H1 (cell line): Measurements from ENCODE around the gene RHEX. TPM values are rescaled to one million over a fixed set of nuclear protein-coding genes. Genes with fewer than 3 reads are reported as not detected.

Experiments
- CTCF ChIA-PET: fragments of 300-600 bp; sonication (Branson Sonifier 250); formaldehyde crosslinking; loops from one replicate; lab custom pipeline; 2021; ENCODE audit not compliant: partially characterized antibody; lab: Charles Lee
- POLR2A ChIA-PET: fragments of 300-600 bp; sonication (Branson Sonifier 250); formaldehyde crosslinking; loops from one replicate; lab custom pipeline; 2021; ENCODE audit warnings: inconsistent platforms; ENCODE audit not compliant: partially characterized antibody; lab: Charles Lee
- DNase-seq, 2 experiments: peaks; one replicate each; pipeline versions ENCODE4 v3.0.0 to v3.0.0-alpha.2; 2010 to 2022; ENCODE audit warnings: low spot score in 2 of 2, low read depth in 1 of 2, mixed read lengths in 1 of 2
- FAIRE-seq: peaks from 2 replicates; lab custom pipeline; 2011; peaks lifted over from hg19 to GRCh38; lab: Jason Lieb, UNC
- H2AFZ ChIP-seq: 2 replicates; pipeline ENCODE4 v1.8.1; 2012; ENCODE audit warnings: low read length, inconsistent platforms
- H2AK5ac ChIP-seq: 2 replicates; pipeline ENCODE4 v1.6.1; 2013; ENCODE audit warnings: low read depth, low read length
- H2BK120ac ChIP-seq: replicated peaks from 2 replicates; pipeline ENCODE3; 2013; ENCODE audit warnings: low read depth, low read length, inconsistent platforms
- H2BK12ac ChIP-seq: 2 replicates; pipeline ENCODE4 v1.6.1; 2013; ENCODE audit warnings: low read depth, low read length
- H2BK15ac ChIP-seq: 2 replicates; pipeline ENCODE4 v1.6.1; 2013; ENCODE audit warnings: low read length
- H2BK20ac ChIP-seq: 2 replicates; pipeline ENCODE4 v1.6.1; 2013; ENCODE audit warnings: low read length
- H2BK5ac ChIP-seq: 2 replicates; pipeline ENCODE4 v1.6.1; 2013; ENCODE audit warnings: low read depth, low read length
- H3K14ac ChIP-seq: 2 replicates; pipeline ENCODE4 v1.6.1; 2013; ENCODE audit warnings: inconsistent platforms; ENCODE audit not compliant: insufficient read length
- H3K18ac ChIP-seq: 2 replicates; pipeline ENCODE4 v1.6.1; 2013; ENCODE audit warnings: low read length; ENCODE audit errors: extremely low read depth
- H3K23ac ChIP-seq: 2 replicates; pipeline ENCODE4 v1.6.1; 2013; ENCODE audit warnings: inconsistent platforms; ENCODE audit not compliant: insufficient read length
- H3K23me2 ChIP-seq: 2 replicates; pipeline ENCODE4 v1.6.1; 2013; ENCODE audit warnings: low read depth, low read length
- H3K27ac ChIP-seq: 2 replicates; pipeline ENCODE4 v1.6.1; 2011; ENCODE audit warnings: low read depth, low read length, inconsistent platforms
- H3K27me3 ChIP-seq, 4 experiments: replicated peaks in 1 of 4; 1 replicate in 1 of 4; 2 replicates in 3 of 4; pipeline versions ENCODE4 v1.6.1 to v1.8.1; 2011 to 2013; ENCODE audit warnings: low read length in 3 of 4, mild to moderate bottlenecking in 3 of 4, inconsistent platforms in 2 of 4, mixed read lengths in 2 of 4, moderate library complexity in 1 of 4; ENCODE audit not compliant: control insufficient read depth in 3 of 4, insufficient read depth in 3 of 4; ENCODE audit errors: extremely low read depth in 1 of 4
- H3K36me3 ChIP-seq, 4 experiments: 2 replicates each; pipeline versions ENCODE4 v1.6.1 to v1.8.1; 2011 to 2013; ENCODE audit warnings: mild to moderate bottlenecking in 4 of 4, low read length in 3 of 4, moderate library complexity in 2 of 4, control low read depth in 1 of 4, inconsistent platforms in 1 of 4; ENCODE audit not compliant: insufficient read depth in 4 of 4, control insufficient read depth in 2 of 4
- H3K4ac ChIP-seq: replicated peaks from 2 replicates; pipeline ENCODE3; 2013; ENCODE audit warnings: low read length, low read depth, mixed read lengths, inconsistent platforms; ENCODE audit not compliant: insufficient read length
- H3K4me1 ChIP-seq, 4 experiments: replicated peaks in 1 of 4; 1 replicate in 1 of 4; 2 replicates in 3 of 4; pipeline versions ENCODE4 v1.6.1 to v1.8.1; 2011 to 2013; ENCODE audit warnings: low read length in 3 of 4, inconsistent platforms in 2 of 4, mixed read lengths in 1 of 4; ENCODE audit not compliant: insufficient read depth in 4 of 4, control insufficient read depth in 3 of 4
- H3K4me2 ChIP-seq, 2 experiments: 2 replicates each; pipeline versions ENCODE4 v1.6.1 to v1.8.1; 2011 to 2013; ENCODE audit warnings: low read depth in 2 of 2, low read length in 2 of 2, control low read depth in 1 of 2, inconsistent platforms in 1 of 2, mild to moderate bottlenecking in 1 of 2; ENCODE audit not compliant: insufficient read depth in 1 of 2
- H3K4me3 ChIP-seq, 4 experiments: fragments of 200-600, 300-600 bp in 1 of 4; sonication (generic), shearing (Covaris generic), sonication (Bioruptor Twin) in 1 of 4; 2 replicates each; pipeline versions ENCODE4 v1.5.1 to v1.8.1; 2011 to 2016; ENCODE audit warnings: low read length in 4 of 4, low read depth in 3 of 4, control low read depth in 2 of 4, inconsistent platforms in 2 of 4, mild to moderate bottlenecking in 2 of 4, mixed read lengths in 1 of 4, moderate library complexity in 1 of 4; ENCODE audit not compliant: insufficient read depth in 2 of 4; ENCODE audit errors: extremely low read depth in 1 of 4
- H3K56ac ChIP-seq: replicated peaks from 2 replicates; pipeline ENCODE3; 2013; ENCODE audit warnings: low read depth, mild to moderate bottlenecking, mixed read lengths, low read length, inconsistent platforms; ENCODE audit not compliant: insufficient read length
- H3K79me1 ChIP-seq: 2 replicates; pipeline ENCODE4 v1.6.1; 2013; ENCODE audit warnings: low read depth, low read length, control low read depth
- H3K79me2 ChIP-seq, 2 experiments: 2 replicates each; pipeline versions ENCODE4 v1.6.1 to v1.8.1; 2012 to 2013; ENCODE audit warnings: low read length in 2 of 2, mild to moderate bottlenecking in 2 of 2, inconsistent platforms in 1 of 2; ENCODE audit not compliant: insufficient read depth in 2 of 2, control insufficient read depth in 1 of 2
- H3K9ac ChIP-seq, 4 experiments: replicated peaks in 1 of 4; 1 replicate in 1 of 4; 2 replicates in 3 of 4; pipeline versions ENCODE4 v1.6.1 to v1.8.1; 2011 to 2013; ENCODE audit warnings: low read depth in 3 of 4, low read length in 3 of 4, control low read depth in 2 of 4, mild to moderate bottlenecking in 2 of 4, moderate library complexity in 2 of 4, inconsistent platforms in 1 of 4; ENCODE audit errors: extremely low read depth in 1 of 4
- H3K9me3 ChIP-seq, 2 experiments: 2 replicates each; pipeline versions ENCODE4 v1.6.1 to v1.8.1; 2012 to 2013; ENCODE audit warnings: mild to moderate bottlenecking in 2 of 2, moderate library complexity in 2 of 2, control low read depth in 1 of 2, inconsistent platforms in 1 of 2, low read depth in 1 of 2, low read length in 1 of 2, mixed read lengths in 1 of 2; ENCODE audit not compliant: insufficient read depth in 2 of 2
- H4K20me1 ChIP-seq, 2 experiments: replicated peaks in 1 of 2; 2 replicates each; pipeline versions ENCODE3 to v1.8.1; 2011 to 2013; ENCODE audit warnings: inconsistent platforms in 2 of 2, low read length in 2 of 2, mild to moderate bottlenecking in 1 of 2; ENCODE audit not compliant: insufficient read depth in 2 of 2, control insufficient read depth in 1 of 2
- H4K5ac ChIP-seq: 2 replicates; pipeline ENCODE4 v1.6.1; 2013; ENCODE audit warnings: low read length, low read depth, mixed read lengths, inconsistent platforms; ENCODE audit not compliant: insufficient read length
- H4K8ac ChIP-seq: 2 replicates; pipeline ENCODE4 v1.8.0; 2013; ENCODE audit warnings: mild to moderate bottlenecking, moderate library complexity, low read length, inconsistent platforms; ENCODE audit not compliant: insufficient read depth; ENCODE audit errors: extremely low read depth
- H4K91ac ChIP-seq: replicated peaks from 2 replicates; pipeline ENCODE3; 2013; ENCODE audit warnings: low read length, mixed read lengths, inconsistent platforms; ENCODE audit not compliant: insufficient read length
- CEBPB ChIP-seq: IDR thresholded peaks from 2 replicates; pipeline ENCODE4 v1.6.1; 2012; ENCODE audit warnings: low read depth, low read length
- HDAC2 ChIP-seq, 2 experiments: fragments of 300-600 bp in 1 of 2; sonication (generic) in 1 of 2; IDR thresholded peaks; 2 replicates each; pipeline ENCODE4 v1.6.1; 2011 to 2012; ENCODE audit warnings: low read depth in 2 of 2, low read length in 2 of 2, mild to moderate bottlenecking in 2 of 2, moderate library complexity in 2 of 2, borderline replicate concordance in 1 of 2, inconsistent platforms in 1 of 2
- RFX5 ChIP-seq: IDR thresholded peaks from 2 replicates; pipeline ENCODE4 v1.6.1; 2011; ENCODE audit warnings: low read depth, low read length, improper control_type of control experiment, borderline replicate concordance
- RXRA ChIP-seq: IDR thresholded peaks from 2 replicates; pipeline ENCODE4 v1.6.1; 2011; ENCODE audit warnings: low read depth, mild to moderate bottlenecking, low read length, moderate library complexity; ENCODE audit not compliant: insufficient read depth
- SIN3A ChIP-seq, 2 experiments: IDR thresholded peaks in 1 of 2; conservative IDR thresholded peaks in 1 of 2; 2 replicates each; pipeline ENCODE4 v1.6.1; 2011 to 2012; ENCODE audit warnings: low read length in 2 of 2, improper control_type of control experiment in 1 of 2, low read depth in 1 of 2, mild to moderate bottlenecking in 1 of 2
- SUZ12 ChIP-seq: fragments of 200-600 bp; sonication (generic); IDR thresholded peaks from 2 replicates; pipeline ENCODE4 v1.6.1; 2012; ENCODE audit warnings: mild to moderate bottlenecking, inconsistent platforms, low read length, moderate library complexity, mixed read lengths
- TCF12 ChIP-seq: IDR thresholded peaks from 2 replicates; pipeline ENCODE4 v1.6.1; 2011; ENCODE audit warnings: low read depth, mild to moderate bottlenecking, low read length
- TEAD4 ChIP-seq: IDR thresholded peaks from 2 replicates; pipeline ENCODE4 v1.6.1; 2012; ENCODE audit warnings: low read depth, low read length, inconsistent platforms, mixed read lengths
- WGBS, 2 experiments: shearing (Covaris generic) in 1 of 2; methylation state at CpG; one replicate each; pipeline versions ENCODE4 v1.1.6 to v1.1.7; 2013 to 2015; ENCODE audit warnings: low lambda C conversion rate in 2 of 2, mixed read lengths in 2 of 2, inconsistent platforms in 1 of 2, low coverage in 1 of 2, missing lambda C conversion rate in 1 of 2; ENCODE audit not compliant: insufficient replicate concordance in 2 of 2, insufficient coverage in 1 of 2, insufficient read length in 1 of 2; ENCODE audit errors: extremely low coverage in 1 of 2, missing lambda C conversion rate in 1 of 2; 5-methylcytosine and 5-hydroxymethylcytosine counted together
- polyA plus RNA-seq, 7 experiments: library from polyadenylated mRNA; depleted of rRNA in 3 of 7; stranded (reverse) in 5 of 7; unstranded in 2 of 7; fragments of >200 nt in 5 of 7; fragments of 200-250 nt in 2 of 7; gene quantifications; 1 replicate in 5 of 7; 2 replicates in 1 of 7; 4 replicates in 1 of 7; pipeline versions ENCODE4 v1.2.1 to v1.2.3, GENCODE V29; 2011 to 2013; ENCODE audit warnings: missing spikeins in 2 of 7, mixed read lengths in 2 of 7
- total RNA-seq: library from RNA; stranded (reverse); fragmentation: NEBNext Ultra II Directional; extraction: Animal tissue kit (Norgen Biotek cat#: 25700); gene quantifications from 2 replicates; pipeline ENCODE4 v1.2.1, GENCODE V29; 2021
- TF ChIP-seq, protein P1 (sequence below): IDR thresholded peaks from 2 replicates; pipeline ENCODE4 v1.6.1; 2012; ENCODE audit warnings: low read length, inconsistent platforms

The RHEX gene
- total and polyA plus RNA-seq, 2 of the 8 experiments (the other 6 are each of a cell fraction or from before 2014, with no cell fraction given) = not detected

DNA sequence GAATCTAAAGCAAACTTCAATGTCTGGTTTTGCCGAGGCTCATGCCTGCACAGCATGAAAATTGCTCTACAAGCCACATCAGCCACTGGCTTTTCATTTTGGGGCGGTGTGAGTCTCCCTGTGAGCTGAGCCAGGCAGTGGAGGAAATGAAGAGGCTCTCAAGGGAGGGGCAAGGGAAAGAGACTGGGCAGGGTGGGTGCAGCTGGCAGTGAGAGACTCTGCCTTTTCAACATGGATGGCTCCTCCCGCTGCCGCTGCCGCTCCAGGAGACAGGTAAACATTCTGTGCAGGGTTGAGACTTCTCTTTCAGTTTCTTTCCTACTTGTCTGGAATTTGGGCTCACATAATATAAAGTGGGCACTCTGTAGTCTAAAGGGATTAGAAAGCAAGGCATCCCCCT, 17.9 kb upstream of the RHEX start:
- H2BK15ac ChIP-seq = no peak overlapping the region
- H3K23me2 ChIP-seq = no peaks in the 10 kb centered on the region
- H3K9ac ChIP-seq = no peak overlapping the region
- H2BK5ac ChIP-seq = no peak overlapping the region
- ChIA-PET CTCF (interaction anchor here (1.1 to 7.7 kb wide), 4 partner anchors 8 to 71 kb away, joined by 3 to 166 read pairs (median 3); no protein-coding TSS in a partner anchor), POLR2A (no interaction called here)
- H3K14ac ChIP-seq = no peak overlapping the region
- H2BK120ac ChIP-seq = no peak overlapping the region
- no peaks in the 10 kb centered on the region for H4K20me1 ChIP-seq
- H3K27me3 ChIP-seq = no peaks in the 10 kb centered on the region
- no peak overlapping the region for H3K56ac ChIP-seq
- H2BK12ac ChIP-seq = no peak overlapping the region
- H3K4me2 ChIP-seq = no peak overlapping the region
- DNase-seq = peak in 1 of 2 experiments; percentile 41
- H4K5ac ChIP-seq = no peak overlapping the region
- H3K79me2 ChIP-seq = no peaks in the 10 kb centered on the region
- no peak overlapping the region for H2AK5ac ChIP-seq
- no peak overlapping the region for H4K91ac ChIP-seq
- H3K36me3 ChIP-seq = no peaks in the 10 kb centered on the region
- peaks cover 2 to 8% (median 3%) of the 10 kb centered on the region in 4 experiments; a peak in 5 of 7 replicates for H3K4me1 ChIP-seq
- H4K8ac ChIP-seq = no peak overlapping the region
- no peak overlapping the region for H3K27ac ChIP-seq
- no peak overlapping the region for H3K4ac ChIP-seq
- 85% methylated on average over 5 of the region's 5 CpGs; no CpG with 5 or more reads in 1 of the 2 experiments for WGBS, 2 experiments
- no peak for FAIRE-seq
- H3K18ac ChIP-seq = no peak overlapping the region
- no peaks in the 10 kb centered on the region for H3K79me1 ChIP-seq
- H3K4me3 ChIP-seq = no peak overlapping the region
- no peak overlapping the region for H3K23ac ChIP-seq
- peak overlapping the region; percentile 22; the same call in 1 of the 2 replicates for H2AFZ ChIP-seq
- TF ChIP-seq RFX5 = no peak
- TF ChIP-seq SIN3A (conservative IDR thresholded peaks at IDR 0.05 in 1 of 2, IDR thresholded peaks at IDR 0.05 in 1 of 2; ENCODE audit: low read depth in 1 of 2, low read length in 2 of 2) = no peak
- TF ChIP-seq RXRA = no peak
- no peak for TF ChIP-seq HDAC2 (IDR thresholded peaks at IDR 0.05; ENCODE audit: borderline replicate concordance in 1 of 2, low read depth in 2 of 2, low read length in 2 of 2)
- TF ChIP-seq CEBPB = no peak
- TF ChIP-seq TEAD4 = no peak
- TF ChIP-seq, protein P1, sequence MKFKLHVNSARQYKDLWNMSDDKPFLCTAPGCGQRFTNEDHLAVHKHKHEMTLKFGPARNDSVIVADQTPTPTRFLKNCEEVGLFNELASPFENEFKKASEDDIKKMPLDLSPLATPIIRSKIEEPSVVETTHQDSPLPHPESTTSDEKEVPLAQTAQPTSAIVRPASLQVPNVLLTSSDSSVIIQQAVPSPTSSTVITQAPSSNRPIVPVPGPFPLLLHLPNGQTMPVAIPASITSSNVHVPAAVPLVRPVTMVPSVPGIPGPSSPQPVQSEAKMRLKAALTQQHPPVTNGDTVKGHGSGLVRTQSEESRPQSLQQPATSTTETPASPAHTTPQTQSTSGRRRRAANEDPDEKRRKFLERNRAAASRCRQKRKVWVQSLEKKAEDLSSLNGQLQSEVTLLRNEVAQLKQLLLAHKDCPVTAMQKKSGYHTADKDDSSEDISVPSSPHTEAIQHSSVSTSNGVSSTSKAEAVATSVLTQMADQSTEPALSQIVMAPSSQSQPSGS = no peak
- no peak for TF ChIP-seq TCF12
- no peak for TF ChIP-seq SUZ12
- no peak overlapping the region for H2BK20ac ChIP-seq
- no peaks in the 10 kb centered on the region for H3K9me3 ChIP-seq
